SK-N-MC (cell line): ENCODE data around the gene PIAS2.

Experiments used
- EZH2 ChIP-seq: fragments of 200-600 bp; sonication (generic); IDR thresholded peaks from one replicate; pipeline ENCODE4 v1.6.1; 2017; ENCODE audit warnings: antibody characterized with exemption
- FOXP2 ChIP-seq: optimal IDR thresholded peaks from 2 replicates; pipeline ENCODE3; 2011; ENCODE audit warnings: mild to moderate bottlenecking, moderate library complexity; ENCODE audit not compliant: insufficient read depth; ENCODE audit errors: extremely low read length, control extremely low read depth
- POLR2AphosphoS5 ChIP-seq: IDR thresholded peaks from 2 replicates; pipeline ENCODE4 v1.6.1; 2012; ENCODE audit warnings: mild to moderate bottlenecking, low read depth, low read length, borderline replicate concordance

- TF ChIP-seq EZH2, result no peak
- TF ChIP-seq POLR2AphosphoS5, result no peak
- no peak for TF ChIP-seq FOXP2
Observed at GRCh38 chr18:46815661-46816060, 101.6 kb downstream of the PIAS2 start.
